ENCODE results near the gene UPK1A.

Gene UPK1A

DNA sequence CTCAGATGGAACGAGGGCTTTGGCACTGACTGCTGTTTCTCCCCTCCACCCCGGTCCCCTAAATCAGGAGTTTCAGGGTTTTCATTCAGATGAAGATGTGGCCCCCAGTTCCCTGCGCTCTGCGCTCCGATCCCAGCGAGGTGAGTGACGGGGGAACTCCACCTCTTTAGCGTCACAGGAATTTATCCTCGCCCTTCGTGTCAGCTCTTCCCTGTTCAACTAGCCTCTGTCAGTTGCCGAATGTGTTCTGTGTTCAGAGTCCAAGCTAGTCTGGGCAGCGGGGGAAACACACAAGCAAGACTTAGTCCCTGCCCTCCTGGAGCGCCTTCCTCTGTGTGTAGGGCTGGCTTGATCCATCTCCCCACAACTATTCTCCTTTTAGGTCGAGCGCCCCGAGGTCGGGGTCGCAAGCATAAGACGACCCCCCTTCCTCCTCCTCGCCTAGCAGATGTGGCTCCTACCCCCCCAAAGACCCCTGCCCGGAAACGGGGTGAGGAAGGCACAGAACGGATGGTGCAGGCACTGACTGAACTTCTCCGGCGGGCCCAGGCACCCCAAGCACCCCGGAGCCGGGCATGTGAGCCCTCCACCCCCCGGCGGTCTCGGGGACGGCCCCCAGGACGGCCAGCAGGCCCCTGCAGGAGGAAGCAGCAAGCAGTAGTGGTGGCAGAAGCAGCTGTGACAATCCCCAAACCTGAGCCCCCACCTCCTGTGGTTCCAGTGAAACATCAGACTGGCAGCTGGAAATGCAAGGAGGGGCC is 53.3 kb downstream of the UPK1A start:
- in situ Hi-C loops (cut with HindIII; ENCODE audit: low sequenced_read_pairs): no loop called here

DNA sequence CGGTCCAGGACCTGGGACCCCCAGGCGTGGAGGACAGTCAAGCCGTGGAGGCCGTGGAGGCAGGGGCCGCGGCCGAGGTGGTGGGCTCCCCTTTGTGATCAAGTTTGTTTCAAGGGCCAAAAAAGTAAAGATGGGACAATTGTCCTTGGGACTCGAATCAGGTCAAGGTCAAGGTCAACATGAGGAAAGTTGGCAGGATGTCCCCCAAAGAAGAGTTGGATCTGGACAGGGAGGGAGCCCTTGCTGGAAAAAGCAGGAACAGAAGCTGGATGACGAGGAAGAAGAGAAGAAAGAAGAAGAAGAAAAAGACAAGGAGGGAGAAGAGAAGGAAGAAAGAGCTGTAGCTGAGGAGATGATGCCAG is 53.8 kb downstream of the UPK1A start:
- TF ChIP-seq CTCF (IDR thresholded peaks at IDR 0.05; ENCODE audit: low read depth, low read length): no peak
- H3K4me3 ChIP-seq (ENCODE audit: low read depth, low read length): no peak overlapping the region
- no peak for DNase-seq (ENCODE audit: low read depth, low spot score)
- in situ Hi-C loops (cut with HindIII; ENCODE audit: low sequenced_read_pairs): no loop called here

More for the DNA sequence above, 53.3 kb downstream of the UPK1A start:
- no peak for TF ChIP-seq CTCF (IDR thresholded peaks at IDR 0.05; ENCODE audit: low read depth, low read length)
- H3K4me3 ChIP-seq (ENCODE audit: low read depth, low read length): peak overlapping the region; percentile 82
- no peak for DNase-seq (ENCODE audit: low read depth, low spot score)

- no peak for DNase-seq (ENCODE audit: low read depth, low spot score)
- in situ Hi-C loops (cut with HindIII; ENCODE audit: low sequenced_read_pairs): no loop called here
- no peak for TF ChIP-seq CTCF (IDR thresholded peaks at IDR 0.05; ENCODE audit: low read depth, low read length)
- H3K4me3 ChIP-seq (ENCODE audit: low read depth, low read length): no peak overlapping the region
Observed at GRCh38 chr19:35720648-35721047, 54.3 kb downstream of the UPK1A start.

DNA sequence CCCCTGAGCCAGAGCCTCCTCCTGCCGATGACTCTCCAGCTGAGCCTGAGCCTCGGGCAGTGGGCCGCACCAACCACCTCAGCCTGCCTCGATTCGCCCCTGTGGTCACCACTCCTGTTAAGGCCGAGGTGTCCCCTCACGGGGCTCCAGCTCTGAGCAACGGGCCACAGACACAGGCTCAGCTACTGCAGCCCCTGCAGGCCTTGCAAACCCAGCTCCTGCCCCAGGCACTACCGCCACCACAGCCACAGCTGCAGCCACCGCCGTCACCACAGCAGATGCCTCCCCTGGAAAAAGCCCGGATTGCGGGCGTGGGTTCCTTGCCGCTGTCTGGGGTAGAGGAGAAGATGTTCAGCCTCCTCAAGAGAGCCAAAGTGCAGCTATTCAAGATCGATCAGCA is 55.1 kb downstream of the UPK1A start:
- in situ Hi-C loops (cut with HindIII; ENCODE audit: low sequenced_read_pairs): no loop called here
- no peak for TF ChIP-seq CTCF (IDR thresholded peaks at IDR 0.05; ENCODE audit: low read depth, low read length)
- no peak overlapping the region for H3K4me3 ChIP-seq (ENCODE audit: low read depth, low read length)
- no peak for DNase-seq (ENCODE audit: low read depth, low spot score)

DNA sequence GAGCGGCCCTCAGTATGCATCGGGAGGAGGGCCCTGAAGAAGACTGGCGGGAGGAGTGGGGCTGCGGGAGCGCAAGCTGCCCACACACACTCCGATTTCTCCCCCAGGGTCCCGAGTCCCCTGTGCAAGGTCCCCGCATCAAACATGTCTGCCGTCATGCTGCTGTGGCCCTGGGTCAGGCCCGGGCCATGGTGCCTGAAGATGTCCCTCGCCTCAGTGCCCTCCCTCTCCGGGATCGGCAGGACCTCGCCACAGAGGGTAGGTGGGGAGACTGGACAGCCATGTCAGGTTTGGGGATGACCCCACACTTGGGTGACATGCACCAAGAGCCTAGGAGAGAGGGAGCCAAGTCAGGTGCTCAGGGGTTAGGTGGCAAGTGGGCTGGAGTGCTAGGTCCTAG is 56.1 kb downstream of the UPK1A start:
- H3K4me3 ChIP-seq (ENCODE audit: low read depth, low read length): no peak overlapping the region
- DNase-seq (ENCODE audit: low read depth, low spot score): no peak
- TF ChIP-seq CTCF (IDR thresholded peaks at IDR 0.05; ENCODE audit: low read depth, low read length): no peak
- in situ Hi-C loops (cut with HindIII; ENCODE audit: low sequenced_read_pairs): no loop called here

GRCh38 chr19:35722897-35723296 is 56.6 kb downstream of the UPK1A start:
- in situ Hi-C loops (cut with HindIII; ENCODE audit: low sequenced_read_pairs): no loop called here
- no peak for TF ChIP-seq CTCF (IDR thresholded peaks at IDR 0.05; ENCODE audit: low read depth, low read length)
- no peak overlapping the region for H3K4me3 ChIP-seq (ENCODE audit: low read depth, low read length)
- no peak for DNase-seq (ENCODE audit: low read depth, low spot score)
